GM12801 (cell line): ENCODE measurements around the gene ACSS2.

Experiments
- TF ChIP-seq, protein P1 (sequence below): IDR thresholded peaks from one replicate; pipeline ENCODE4 v1.5.1; 2011; ENCODE audit warnings: control low read depth; ENCODE audit not compliant: insufficient read length; ENCODE audit errors: extremely low read depth

The ACSS2 gene

DNA sequence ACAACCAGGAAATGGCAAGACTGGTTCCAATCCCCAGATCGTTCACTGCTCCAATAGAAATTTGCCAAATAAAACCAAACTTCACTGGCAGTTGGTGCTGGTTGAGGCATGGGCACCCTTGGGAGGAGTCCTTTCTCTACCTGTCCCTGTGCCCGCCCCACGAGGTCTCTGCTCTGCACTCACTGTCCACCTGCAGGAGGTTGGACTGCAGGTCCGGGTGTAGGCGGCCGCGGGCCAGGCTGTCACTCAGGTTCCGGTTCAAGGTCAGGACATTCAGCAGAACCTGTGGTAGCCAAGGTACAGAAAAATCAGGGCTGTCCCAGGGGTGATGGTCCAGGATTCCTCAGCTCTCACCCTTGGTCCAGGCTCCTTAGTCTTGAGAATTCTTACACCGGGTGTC lies 26.6 kb upstream of the ACSS2 start:
- TF ChIP-seq, protein P1, sequence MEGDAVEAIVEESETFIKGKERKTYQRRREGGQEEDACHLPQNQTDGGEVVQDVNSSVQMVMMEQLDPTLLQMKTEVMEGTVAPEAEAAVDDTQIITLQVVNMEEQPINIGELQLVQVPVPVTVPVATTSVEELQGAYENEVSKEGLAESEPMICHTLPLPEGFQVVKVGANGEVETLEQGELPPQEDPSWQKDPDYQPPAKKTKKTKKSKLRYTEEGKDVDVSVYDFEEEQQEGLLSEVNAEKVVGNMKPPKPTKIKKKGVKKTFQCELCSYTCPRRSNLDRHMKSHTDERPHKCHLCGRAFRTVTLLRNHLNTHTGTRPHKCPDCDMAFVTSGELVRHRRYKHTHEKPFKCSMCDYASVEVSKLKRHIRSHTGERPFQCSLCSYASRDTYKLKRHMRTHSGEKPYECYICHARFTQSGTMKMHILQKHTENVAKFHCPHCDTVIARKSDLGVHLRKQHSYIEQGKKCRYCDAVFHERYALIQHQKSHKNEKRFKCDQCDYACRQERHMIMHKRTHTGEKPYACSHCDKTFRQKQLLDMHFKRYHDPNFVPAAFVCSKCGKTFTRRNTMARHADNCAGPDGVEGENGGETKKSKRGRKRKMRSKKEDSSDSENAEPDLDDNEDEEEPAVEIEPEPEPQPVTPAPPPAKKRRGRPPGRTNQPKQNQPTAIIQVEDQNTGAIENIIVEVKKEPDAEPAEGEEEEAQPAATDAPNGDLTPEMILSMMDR: no peak

DNA sequence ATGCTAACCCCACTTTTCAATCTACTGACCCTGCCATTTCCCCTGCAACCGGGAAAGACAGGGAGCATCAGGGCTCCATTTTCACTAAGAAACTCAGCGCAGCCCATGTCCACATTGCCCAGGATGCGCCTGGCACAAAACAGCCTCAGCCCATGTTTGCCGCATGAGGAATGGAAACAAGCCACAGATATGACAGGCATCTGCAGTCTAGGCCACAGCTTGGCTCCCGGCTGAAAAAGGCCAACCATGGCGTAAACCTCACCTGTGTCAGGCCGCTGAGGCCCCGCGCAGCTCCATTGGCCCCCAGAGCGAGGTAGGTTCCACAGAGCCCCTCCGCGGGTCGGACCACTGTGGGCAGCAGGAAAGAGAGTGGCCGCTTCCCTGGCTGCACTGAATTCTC lies 25.4 kb upstream of the ACSS2 start:
- TF ChIP-seq, protein P1: no peak

DNA sequence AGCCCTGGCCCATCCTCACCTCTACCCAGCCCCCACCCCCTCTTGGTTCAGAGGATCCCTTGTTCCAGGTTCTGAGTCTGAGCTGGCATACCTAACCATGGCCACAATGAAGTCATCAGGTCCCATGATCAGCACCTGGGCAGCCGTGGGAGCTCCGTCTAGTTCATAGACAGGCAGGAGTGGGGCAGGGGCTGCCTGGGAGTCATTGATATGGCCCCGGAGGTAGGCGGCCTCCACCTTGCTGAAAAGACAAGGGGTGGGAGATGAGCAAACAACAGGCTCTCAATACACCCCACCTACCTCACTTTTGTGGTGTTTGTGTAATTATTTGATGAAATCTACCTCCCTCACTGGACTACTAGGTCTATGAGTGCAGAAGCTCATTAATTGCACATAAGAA lies 24.1 kb upstream of the ACSS2 start:
- TF ChIP-seq, protein P1: no peak

DNA sequence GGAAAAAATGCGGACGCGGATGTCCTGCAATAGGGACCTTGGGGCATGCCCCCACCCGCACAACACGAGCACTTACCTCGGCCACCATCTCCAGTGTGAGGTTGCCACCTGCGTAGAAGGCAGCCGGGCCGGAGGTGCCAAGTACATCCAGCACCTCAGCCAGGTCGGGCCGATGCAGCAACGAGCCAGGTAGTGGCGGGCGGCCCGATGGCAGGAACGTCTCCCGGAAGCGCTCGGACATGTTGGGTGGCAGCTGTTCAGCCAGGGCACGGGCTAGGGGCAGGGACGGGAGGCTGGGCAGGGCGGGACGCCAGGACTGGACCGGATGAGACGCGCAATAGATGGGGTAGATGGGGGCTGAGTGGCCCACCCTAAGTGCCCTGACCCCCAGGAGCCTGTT lies 17.0 kb upstream of the ACSS2 start:
- TF ChIP-seq, protein P1: no peak

DNA sequence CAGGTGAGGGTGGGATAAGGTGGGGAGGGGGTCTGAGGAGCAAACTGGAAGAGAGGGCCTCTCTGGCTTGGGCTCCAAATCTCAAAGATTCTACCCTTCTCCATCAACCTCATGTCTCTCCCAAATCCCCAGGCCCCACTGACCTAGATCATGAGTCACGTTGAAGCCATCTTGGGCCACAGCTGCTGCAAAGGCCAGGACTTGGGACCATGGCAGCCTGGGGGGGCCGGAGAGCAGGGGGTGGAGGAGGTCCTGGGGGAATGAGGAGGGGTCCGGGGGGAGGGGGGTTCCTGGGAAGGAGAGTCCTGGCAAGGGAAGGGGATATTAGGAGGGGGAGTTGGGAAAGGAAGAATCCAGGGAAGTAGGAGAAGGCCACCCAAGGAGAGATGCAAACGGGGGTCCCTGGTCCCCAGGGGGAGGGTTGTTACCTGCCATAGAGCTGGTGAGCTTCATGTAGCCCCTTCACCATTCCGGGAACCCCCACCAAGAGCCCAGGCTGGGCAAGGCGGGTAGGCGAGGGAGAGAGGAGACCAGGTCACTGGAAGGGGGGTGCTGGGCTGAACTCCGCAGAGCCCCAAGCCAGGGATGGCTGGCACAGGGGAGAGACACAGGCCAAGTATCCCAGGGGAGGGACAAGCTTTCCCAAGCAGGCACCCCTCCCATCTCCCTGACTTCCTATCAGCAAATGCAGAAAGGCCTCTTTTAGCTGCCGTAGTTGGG lies 16.4 kb upstream of the ACSS2 start:
- TF ChIP-seq, protein P1: no peak

DNA sequence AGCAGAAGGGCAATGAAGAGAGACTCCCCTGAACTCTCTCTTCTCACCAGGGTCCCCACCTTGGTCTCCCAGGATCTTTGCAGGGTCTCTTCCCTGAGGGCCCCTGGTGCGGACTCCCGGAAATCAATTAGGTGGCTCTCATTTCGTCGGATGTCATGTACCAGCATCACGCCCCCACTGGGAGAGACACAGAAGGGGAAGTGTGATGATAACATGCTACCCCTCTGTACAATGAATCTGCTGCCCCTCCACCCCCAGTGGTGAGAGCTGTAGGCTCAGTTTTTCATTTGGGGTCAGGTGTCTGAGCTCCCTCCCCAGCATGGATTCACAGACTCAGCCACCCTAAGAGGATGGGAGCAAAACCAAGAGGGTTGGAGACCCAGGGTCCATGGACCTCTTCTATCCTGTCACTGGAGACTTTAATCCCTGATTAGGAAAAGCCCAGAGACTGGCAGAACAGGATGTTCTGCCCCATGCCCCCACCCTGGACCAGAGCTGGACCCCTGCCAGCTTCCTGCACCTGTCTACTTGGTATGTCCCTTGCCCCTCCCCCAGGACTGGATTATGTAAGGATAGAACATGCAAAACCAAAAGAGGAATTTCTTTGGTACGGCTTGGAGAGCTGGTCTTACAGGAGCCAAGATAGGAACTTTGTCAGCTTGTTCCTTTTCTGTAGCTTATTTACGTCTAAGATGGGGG lies 14.9 kb upstream of the ACSS2 start:
- TF ChIP-seq, protein P1: no peak

DNA sequence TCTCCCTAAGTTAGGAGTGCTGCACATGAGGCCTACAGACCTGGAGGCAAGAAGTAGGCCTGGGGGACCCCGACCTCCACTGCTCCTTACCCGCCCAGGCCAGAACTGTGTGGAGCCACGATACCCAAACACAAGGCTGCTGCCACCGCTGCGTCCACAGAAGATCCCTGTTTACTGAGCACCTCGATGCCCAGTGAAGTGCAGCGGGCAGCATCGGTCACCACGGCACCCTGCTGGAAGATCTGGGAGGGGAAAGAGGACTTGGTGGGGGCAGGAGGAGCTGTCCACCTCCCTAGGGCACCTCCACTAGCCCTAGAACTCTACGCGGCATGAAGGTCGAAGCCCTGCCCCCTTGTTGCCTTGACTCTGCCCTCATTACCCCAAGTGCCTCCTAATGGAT lies 13.7 kb upstream of the ACSS2 start:
- TF ChIP-seq, protein P1: no peak
